GM12878 (cell line): ENCODE measurements around the gene MYMX. TPM values are rescaled to one million over a fixed set of nuclear protein-coding genes. Genes with fewer than 3 reads are reported as not detected.

Source experiments
- ATAC-seq: fragments of 200-7000 bp; cut with Tn5 transposase; 3 replicates; pipeline ENCODE4 v1.9.1; 2020; ENCODE audit warnings: mild to moderate bottlenecking, moderate library complexity
- BruUV-seq: library from RNA; stranded (reverse); fragments of 400-500 nt; replicated peaks from 2 replicates; lab custom pipeline; 2021; lab: Mats Ljungman, UMichigan
- CTCF ChIA-PET: fragments of 300-600 bp; sonication (Branson Sonifier 250); formaldehyde crosslinking; extraction: SDS; loops from one replicate; lab custom pipeline; 2021; ENCODE audit warnings: inconsistent platforms; lab: Yijun Ruan, JAX
- POLR2A ChIA-PET: fragments of 350-600 bp; formaldehyde crosslinking; extraction: SDS; loops from one replicate; lab custom pipeline; 2021; ENCODE audit warnings: inconsistent platforms; lab: Charles Lee
- RAD21 ChIA-PET: fragments of 300-600 bp; sonication (Branson Sonifier 250); formaldehyde crosslinking; loops from one replicate; lab custom pipeline; 2023; ENCODE audit warnings: antibody characterized with exemption; ENCODE audit not compliant: unreplicated experiment; lab: Charles Lee
- SMC1A ChIA-PET: fragments of 300-600 bp; sonication (Branson Sonifier 250); formaldehyde crosslinking; loops from one replicate; lab custom pipeline; 2023; ENCODE audit not compliant: unreplicated experiment, uncharacterized antibody; lab: Charles Lee
- DNase-seq: peaks from one replicate; pipeline ENCODE4 v3.0.0-alpha.2; 2011; ENCODE audit warnings: low read depth, low spot score
- FAIRE-seq: peaks from 3 replicates; lab custom pipeline; 2011; peaks lifted over from hg19 to GRCh38; lab: Jason Lieb, UNC
- H2AFZ ChIP-seq: 2 replicates; pipeline ENCODE4 v1.6.0; 2011; ENCODE audit warnings: low read depth, low read length, control low read depth; ENCODE audit not compliant: control insufficient read depth
- H3K27ac ChIP-seq: 2 replicates; pipeline ENCODE4 v1.5.1; 2011; ENCODE audit warnings: control low read depth; ENCODE audit not compliant: control insufficient read depth, insufficient read depth
- H3K27me3 ChIP-seq, 2 experiments: replicated peaks in 1 of 2; 2 replicates each; pipeline versions ENCODE4 v1.6.0 to v1.6.1; 2011; ENCODE audit warnings: low read length in 1 of 2; ENCODE audit not compliant: control insufficient read depth in 2 of 2, insufficient read depth in 2 of 2
- H3K36me3 ChIP-seq, 2 experiments: 2 replicates each; pipeline ENCODE4 v1.5.1; 2011; ENCODE audit warnings: low read length in 1 of 2; ENCODE audit not compliant: control insufficient read depth in 2 of 2, insufficient read depth in 2 of 2
- H3K4me1 ChIP-seq: 2 replicates; pipeline ENCODE4 v1.6.1; 2011; ENCODE audit warnings: mild to moderate bottlenecking, low read length, moderate library complexity, mixed read lengths; ENCODE audit not compliant: control insufficient read depth, insufficient read depth
- H3K4me2 ChIP-seq: 2 replicates; pipeline ENCODE4 v1.6.0; 2011; ENCODE audit warnings: control low read depth; ENCODE audit not compliant: control insufficient read depth, insufficient read depth
- H3K4me3 ChIP-seq: fragments of 200-600 bp; sonication (generic); 2 replicates; pipeline ENCODE4 v1.5.1; 2016
- H3K79me2 ChIP-seq: 2 replicates; pipeline ENCODE4 v1.6.0; 2011; ENCODE audit warnings: low read length; ENCODE audit not compliant: control insufficient read depth, insufficient read depth
- H3K9ac ChIP-seq: 2 replicates; pipeline ENCODE4 v1.8.0; 2011; ENCODE audit warnings: low read length, control low read depth, mixed read lengths; ENCODE audit not compliant: control insufficient read depth, insufficient read depth
- H3K9me3 ChIP-seq: replicated peaks from 3 replicates; pipeline ENCODE4 v1.5.1; 2011; ENCODE audit warnings: mild to moderate bottlenecking, low read length; ENCODE audit not compliant: control insufficient read depth, insufficient read depth
- H4K20me1 ChIP-seq: 2 replicates; pipeline ENCODE4 v1.6.0; 2011; ENCODE audit not compliant: control insufficient read depth, insufficient read depth
- BHLHE40 ChIP-seq, 2 experiments: fragments of 450-650 bp in 1 of 2; IDR thresholded peaks; 2 replicates each; pipeline ENCODE4 v1.6.1; 2011 to 2017; ENCODE audit warnings: low read depth in 2 of 2, borderline replicate concordance in 1 of 2, improper control_type of control experiment in 1 of 2, low read length in 1 of 2, mild to moderate bottlenecking in 1 of 2
- E2F4 ChIP-seq: IDR thresholded peaks from 2 replicates; pipeline ENCODE4 v1.6.1; 2012; ENCODE audit warnings: low read depth, low read length, improper control_type of control experiment
- EED ChIP-seq: sonication (generic); IDR thresholded peaks from 2 replicates; pipeline ENCODE4 v1.6.1; 2016; ENCODE audit warnings: antibody characterized with exemption, low read depth
- EZH2 ChIP-seq: IDR thresholded peaks from 2 replicates; pipeline ENCODE4 v1.6.1; 2012; ENCODE audit warnings: low read depth, mild to moderate bottlenecking, control low read depth, inconsistent platforms, low read length, borderline replicate concordance; ENCODE audit not compliant: control insufficient read depth
- FOXK2 ChIP-seq: fragments of 450-650 bp; IDR thresholded peaks from 2 replicates; pipeline ENCODE4 v1.6.1; 2017; ENCODE audit warnings: mild to moderate bottlenecking, moderate library complexity
- GABPA ChIP-seq: IDR thresholded peaks from 2 replicates; pipeline ENCODE4 v1.6.1; 2014; ENCODE audit warnings: antibody characterized with exemption, low read depth, mild to moderate bottlenecking, inconsistent platforms
- NBN ChIP-seq: fragments of 450-650 bp; IDR thresholded peaks from 2 replicates; pipeline ENCODE4 v1.6.1; 2016
- NFYB ChIP-seq: IDR thresholded peaks from 2 replicates; pipeline ENCODE4 v1.6.1; 2011; ENCODE audit warnings: low read depth, mild to moderate bottlenecking, low read length, improper control_type of control experiment, moderate library complexity; ENCODE audit not compliant: insufficient read depth
- PRDM15 ChIP-seq: fragments of 450-650 bp; formaldehyde crosslinking; IDR thresholded peaks from 2 replicates; pipeline ENCODE4 v1.4.0; 2020; ENCODE audit warnings: mild to moderate bottlenecking, moderate library complexity
- STAT1 ChIP-seq: fragments of 450-650 bp; conservative IDR thresholded peaks from 2 replicates; pipeline ENCODE4 v1.6.1; 2014; ENCODE audit warnings: antibody characterized with exemption, mild to moderate bottlenecking
- WGBS: methylation state at CpG from one replicate; pipeline ENCODE4 v1.1.6; 2016; ENCODE audit warnings: low lambda C conversion rate; ENCODE audit not compliant: insufficient replicate concordance, insufficient coverage; ENCODE audit errors: missing lambda C conversion rate; 5-methylcytosine and 5-hydroxymethylcytosine counted together
- in situ Hi-C: fragments of 300-500 bp; cut with MboI; formaldehyde crosslinking; loops from 9 replicates; pipeline ENCODE4 v1.14.3; 2018; ENCODE audit warnings: mixed read lengths
- intact Hi-C: fragments of 100-400 bp; cut with micrococcal nuclease; formaldehyde crosslinking; loops from one replicate; pipeline ENCODE4 v1.14.2; 2022; ENCODE audit not compliant: unreplicated experiment
- polyA plus RNA-seq, 11 experiments: library from polyadenylated mRNA; depleted of rRNA in 4 of 11; unstranded in 6 of 11; stranded (reverse) in 5 of 11; fragments of >200 nt; fragmentation: Nextera tagmentation in 4 of 11; fragmentation: Illumina TruSeq in 1 of 11; extraction: Ambion mirVana in 4 of 11; extraction: Trizol in 1 of 11; gene quantifications; 1 replicate in 1 of 11; 2 replicates in 10 of 11; pipeline versions ENCODE4 v1.2.1 to v1.2.3, GENCODE V29; 2011 to 2016; ENCODE audit warnings: inconsistent platforms in 2 of 11, missing spikeins in 2 of 11, low read depth in 1 of 11
- total RNA-seq, 4 experiments: library from RNA; depleted of rRNA in 3 of 4; stranded (reverse); fragments of >200 nt in 3 of 4; fragmentation: Illumina TruSeq in 1 of 4; extraction: Trizol in 1 of 4; gene quantifications; 2 replicates each; pipeline versions ENCODE4 v1.2.1 to v1.2.3, GENCODE V29; 2013 to 2021

Gene MYMX
- total and polyA plus RNA-seq, 10 of the 15 experiments (the other 5 are each of a cell fraction or from before 2014, with no cell fraction given), result not detected

- CTCF ChIA-PET, result interaction anchor here (0.6 to 3.2 kb wide), 3 partner anchors 14 to 520 kb away, joined by 3 to 12 read pairs (median 6); no protein-coding TSS in a partner anchor
- H3K36me3 ChIP-seq, result no peaks in the 10 kb centered on the region
- ATAC-seq (peak; percentile 24; the same call in 2 of the 3 replicates), FAIRE-seq (no peak), DNase-seq (no peak)
- no peak for TF ChIP-seq GABPA
- no peak for TF ChIP-seq EZH2
- TF ChIP-seq NFYB, result no peak
- H4K20me1 ChIP-seq, result no peaks in the 10 kb centered on the region
- H3K9ac ChIP-seq, result no peak overlapping the region
- RAD21 ChIA-PET, result interaction anchor here (0.7 to 1.1 kb wide), 2 partner anchors 109 to 154 kb away, joined by 3 to 4 read pairs; no protein-coding TSS in a partner anchor
- 0 out of 4 replicates have a peak, but pooled peaks cover 0 to 2% of the 10 kb centered on the region in 2 experiments for H3K27me3 ChIP-seq
- H3K27ac ChIP-seq, result no peak overlapping the region
- no peaks in the 10 kb centered on the region for H3K9me3 ChIP-seq
- BruUV-seq, result no TSS peak
- peaks cover 9% of the 10 kb centered on the region; the same call in 1 of the 2 replicates for H3K4me1 ChIP-seq
- no peak overlapping the region for H3K4me3 ChIP-seq
- POLR2A ChIA-PET, result interaction anchor here (0.7 to 1.6 kb wide), 3 partner anchors 36 to 78 kb away, joined by 3 to 4 read pairs (median 4); no protein-coding TSS in a partner anchor
- WGBS, result 66% methylated on average over 9 of the region's 9 CpGs
- H2AFZ ChIP-seq, result peak overlapping the region; percentile 16
- in situ Hi-C loops (no loop called here), intact Hi-C loops (no loop called here)
- no peak overlapping the region for H3K4me2 ChIP-seq
- SMC1A ChIA-PET, result interaction anchor here (0.6 to 2.8 kb wide), 6 partner anchors 13 to 88 kb away, joined by 3 to 10 read pairs (median 4); no protein-coding TSS in a partner anchor
- H3K79me2 ChIP-seq, result no peaks in the 10 kb centered on the region
Measured at GRCh38 chr6:44185953-44186634, 30.6 kb upstream of the MYMX start.

- H3K27me3 ChIP-seq, result 0 out of 4 replicates have a peak, but pooled peaks cover 0 to 2% of the 10 kb centered on the region in 2 experiments
- H3K4me3 ChIP-seq, result no peak overlapping the region
- H3K36me3 ChIP-seq, result no peaks in the 10 kb centered on the region
- H3K9me3 ChIP-seq, result no peaks in the 10 kb centered on the region
- 54% methylated on average over 7 of the region's 7 CpGs for WGBS
- ChIA-PET RAD21 (interaction anchor here (0.7 to 1.1 kb wide), 2 partner anchors 18 to 153 kb away, joined by 3 to 4 read pairs; no protein-coding TSS in a partner anchor), CTCF (interaction anchor here (0.7 to 3.2 kb wide), 3 partner anchors 14 to 89 kb away, joined by 3 to 12 read pairs (median 6); no protein-coding TSS in a partner anchor), POLR2A (interaction anchor here (1.6 kb wide), 1 partner anchor 38 kb away, joined by 4 read pairs; no protein-coding TSS in a partner anchor), SMC1A (interaction anchor here (0.7 to 2.8 kb wide), 5 partner anchors 14 to 49 kb away, joined by 3 to 10 read pairs (median 5); no protein-coding TSS in a partner anchor)
- DNase-seq, result no peak
- H3K4me2 ChIP-seq, result no peak overlapping the region
- ATAC-seq, result no peak
- H3K9ac ChIP-seq, result no peak overlapping the region
- no peak overlapping the region for H2AFZ ChIP-seq
- H3K4me1 ChIP-seq, result peaks cover 12% of the 10 kb centered on the region
- in situ Hi-C loops (no loop called here), intact Hi-C loops (no loop called here)
- BruUV-seq, result no TSS peak
- H3K27ac ChIP-seq, result no peak overlapping the region
- H4K20me1 ChIP-seq, result no peaks in the 10 kb centered on the region
- FAIRE-seq, result no peak
- no peaks in the 10 kb centered on the region for H3K79me2 ChIP-seq
- TF ChIP-seq NBN, result no peak
- no peak for TF ChIP-seq E2F4
- TF ChIP-seq STAT1, result no peak
- TF ChIP-seq FOXK2, result no peak
- no peak for TF ChIP-seq EED
- no peak for TF ChIP-seq BHLHE40 (IDR thresholded peaks at IDR 0.05; ENCODE audit: borderline replicate concordance in 1 of 2, low read depth in 2 of 2, low read length in 1 of 2)
- no peak for TF ChIP-seq PRDM15 (CRISPR knock-in tag)
Measured at GRCh38 chr6:44186635-44187025, 30.1 kb upstream of the MYMX start.
